SKM-1 (cell line): ENCODE data around the gene DENND5A.
"Not testable (repeated sequence)": the region's sequence is repeated elsewhere in the genome, so short reads cannot be mapped to it uniquely, and the experiment has no call there.

ENCODE experiments used
- DNase-seq: peaks from one replicate; lab custom pipeline; 2025; ENCODE audit not compliant: unreplicated experiment; lab: John Stamatoyannopoulos, UW

DENND5A gene

GRCh38 chr11:9266132-9266736 lies 1.1 kb upstream of the DENND5A start:
- no peak for DNase-seq

GRCh38 chr11:9264316-9265210 lies 587 bp downstream of the DENND5A start:
- DNase-seq: peak; percentile 85

GRCh38 chr11:9263840-9264315 lies 1.3 kb downstream of the DENND5A start:
- DNase-seq: peak; percentile 38

- DNase-seq: not testable (repeated sequence)
These were observed 4.4 kb downstream of the DENND5A start for GRCh38 chr11:9260838-9261146.

- DNase-seq: no peak
These were observed 4.9 kb downstream of the DENND5A start for GRCh38 chr11:9259981-9260837.

- DNase-seq: not testable (repeated sequence)
These were observed 6.9 kb downstream of the DENND5A start for GRCh38 chr11:9258279-9258678.

- no peak for DNase-seq
These were observed 10.7 kb downstream of the DENND5A start for GRCh38 chr11:9254416-9254815.

GRCh38 chr11:9253086-9253485 lies 12.1 kb downstream of the DENND5A start:
- DNase-seq: no peak

GRCh38 chr11:9251311-9251710 lies 13.8 kb downstream of the DENND5A start:
- DNase-seq: no peak

- DNase-seq: no peak
These were observed 15.0 kb downstream of the DENND5A start for GRCh38 chr11:9250139-9250582.

GRCh38 chr11:9249252-9249651 lies 15.9 kb downstream of the DENND5A start:
- DNase-seq: no peak

GRCh38 chr11:9247863-9248262 lies 17.3 kb downstream of the DENND5A start:
- DNase-seq: no peak

GRCh38 chr11:9236242-9236641 lies 28.9 kb downstream of the DENND5A start:
- DNase-seq: not testable (repeated sequence)

GRCh38 chr11:9232482-9232881 lies 32.7 kb downstream of the DENND5A start:
- DNase-seq: no peak

GRCh38 chr11:9231848-9232177 lies 33.3 kb downstream of the DENND5A start:
- no peak for DNase-seq

GRCh38 chr11:9230296-9230695 lies 34.9 kb downstream of the DENND5A start:
- no peak for DNase-seq

- no peak for DNase-seq
These were observed 37.1 kb downstream of the DENND5A start for GRCh38 chr11:9228091-9228490.

- no peak for DNase-seq
These were observed 39.3 kb downstream of the DENND5A start for GRCh38 chr11:9225748-9226298.

- no peak for DNase-seq
These were observed 42.5 kb downstream of the DENND5A start for GRCh38 chr11:9222654-9223053.

GRCh38 chr11:9220853-9221252 lies 44.3 kb downstream of the DENND5A start:
- DNase-seq: not testable (repeated sequence)

GRCh38 chr11:9219572-9219971 lies 45.6 kb downstream of the DENND5A start:
- DNase-seq: no peak
